Neural cell (in vitro differentiated cells): ENCODE data around the gene BTBD3. TPM values are rescaled to one million over a fixed set of nuclear protein-coding genes. Genes with fewer than 3 reads are reported as not detected.

Source experiments
- H2AFZ ChIP-seq: fragments of 200-600, 300-800 bp; sonication (generic), shearing (Covaris generic); 2 replicates; pipeline ENCODE4 v1.6.0; 2014; ENCODE audit warnings: low read depth, mild to moderate bottlenecking, antibody characterized with exemption, low read length, moderate library complexity
- H3F3A ChIP-seq: fragments of 200-600 bp; shearing (Covaris generic); 2 replicates; pipeline ENCODE4 v1.6.1; 2016; ENCODE audit warnings: mild to moderate bottlenecking, moderate library complexity, mixed read lengths, antibody characterized with exemption, low read length; ENCODE audit not compliant: insufficient read depth, poor library complexity, severe bottlenecking
- H3K27ac ChIP-seq: fragments of 200-600, 300-800 bp; sonication (generic), shearing (Covaris generic); 2 replicates; pipeline ENCODE4 v1.5.1; 2014; ENCODE audit warnings: mild to moderate bottlenecking, low read length, moderate library complexity
- H3K27me3 ChIP-seq: fragments of 300-800, 200-600 bp; sonication (generic), shearing (Covaris generic); 2 replicates; pipeline ENCODE4 v1.6.0; 2014; ENCODE audit warnings: mild to moderate bottlenecking, low read depth, low read length, moderate library complexity; ENCODE audit not compliant: insufficient read depth
- H3K36me3 ChIP-seq: fragments of 300-800, 200-600 bp; sonication (generic), shearing (Covaris generic); 2 replicates; pipeline ENCODE4 v1.5.1; 2014; ENCODE audit warnings: mild to moderate bottlenecking, antibody characterized with exemption, low read length, moderate library complexity; ENCODE audit not compliant: insufficient read depth
- H3K4me2 ChIP-seq: fragments of 300-800, 200-600 bp; sonication (generic), shearing (Covaris generic); 2 replicates; pipeline ENCODE4 v1.6.0; 2014; ENCODE audit warnings: mild to moderate bottlenecking, low read length
- H3K4me3 ChIP-seq: fragments of 300-800, 200-600 bp; sonication (generic), shearing (Covaris generic); 2 replicates; pipeline ENCODE4 v1.5.1; 2014; ENCODE audit warnings: mild to moderate bottlenecking, low read length, moderate library complexity
- H3K79me2 ChIP-seq: fragments of 200-600 bp; shearing (Covaris generic); replicated peaks from 2 replicates; pipeline ENCODE4 v1.6.0; 2014; ENCODE audit warnings: mild to moderate bottlenecking, low read length, moderate library complexity; ENCODE audit not compliant: insufficient read depth
- H3K9ac ChIP-seq: fragments of 300-800, 200-600 bp; sonication (generic), shearing (Covaris generic); 2 replicates; pipeline ENCODE4 v1.6.1; 2016; ENCODE audit warnings: mild to moderate bottlenecking, low read length, mixed read lengths
- H3K9me2 ChIP-seq: fragments of 200-600 bp; shearing (Covaris generic); 2 replicates; pipeline ENCODE4 v1.6.1; 2016; ENCODE audit warnings: mild to moderate bottlenecking, low read length, mixed read lengths; ENCODE audit not compliant: insufficient read depth
- H3K9me3 ChIP-seq: fragments of 200-600, 300-800 bp; sonication (generic), shearing (Covaris generic); 2 replicates; pipeline ENCODE4 v1.6.1; 2016; ENCODE audit warnings: mild to moderate bottlenecking, mixed run types, low read length, moderate library complexity, mixed read lengths
- H4K20me1 ChIP-seq: fragments of 200-600 bp; shearing (Covaris generic); 2 replicates; pipeline ENCODE4 v1.6.1; 2016; ENCODE audit warnings: mild to moderate bottlenecking, mixed run types; ENCODE audit not compliant: insufficient read depth
- EP300 ChIP-seq: fragments of 450-650 bp; conservative IDR thresholded peaks from 2 replicates; pipeline ENCODE4 v1.6.1; 2014; ENCODE audit warnings: antibody characterized with exemption, mild to moderate bottlenecking, moderate library complexity; ENCODE audit not compliant: poor library complexity, severe bottlenecking
- EZH2 ChIP-seq: fragments of 200-600, 300-800 bp; shearing (Covaris generic), sonication (generic); IDR thresholded peaks from 2 replicates; pipeline ENCODE4 v1.6.1; 2014; ENCODE audit warnings: antibody characterized with exemption, low read length, borderline replicate concordance, mild to moderate bottlenecking; ENCODE audit not compliant: insufficient read depth, poor library complexity, severe bottlenecking
- MXI1 ChIP-seq: fragments of 450-650 bp; conservative IDR thresholded peaks from 2 replicates; pipeline ENCODE4 v1.6.1; 2014; ENCODE audit warnings: antibody characterized with exemption, mild to moderate bottlenecking; ENCODE audit not compliant: poor library complexity, severe bottlenecking
- POLR2AphosphoS5 ChIP-seq: IDR thresholded peaks from 2 replicates; pipeline ENCODE4 v1.6.1; 2012
- RAD21 ChIP-seq: fragments of 450-650 bp; conservative IDR thresholded peaks from 2 replicates; pipeline ENCODE4 v1.6.1; 2014; ENCODE audit warnings: antibody characterized with exemption, mild to moderate bottlenecking, moderate library complexity
- SMC3 ChIP-seq: fragments of 450-650 bp; conservative IDR thresholded peaks from 2 replicates; pipeline ENCODE4 v1.6.1; 2014; ENCODE audit warnings: antibody characterized with exemption, mild to moderate bottlenecking, moderate library complexity; ENCODE audit not compliant: poor library complexity
- TAF1 ChIP-seq: IDR thresholded peaks from 2 replicates; pipeline ENCODE4 v1.6.1; 2012; ENCODE audit warnings: low read depth
- polyA plus RNA-seq: library from polyadenylated mRNA; depleted of rRNA; stranded (reverse); fragments of >200 nt; gene quantifications from 2 replicates; pipeline ENCODE4 v1.2.3, GENCODE V29; 2014
- TF ChIP-seq, protein P1 (sequence below): IDR thresholded peaks from 2 replicates; pipeline ENCODE4 v1.6.1; 2012; ENCODE audit warnings: borderline replicate concordance
- TF ChIP-seq, protein P2 (sequence below): fragments of 450-650 bp; IDR thresholded peaks from 2 replicates; pipeline ENCODE4 v1.5.1; 2014; ENCODE audit warnings: antibody characterized with exemption, mild to moderate bottlenecking, moderate library complexity; ENCODE audit not compliant: poor library complexity, severe bottlenecking

The BTBD3 gene
- polyA plus RNA-seq, 1 donor from 2014 or later: 90.0 TPM

DNA sequence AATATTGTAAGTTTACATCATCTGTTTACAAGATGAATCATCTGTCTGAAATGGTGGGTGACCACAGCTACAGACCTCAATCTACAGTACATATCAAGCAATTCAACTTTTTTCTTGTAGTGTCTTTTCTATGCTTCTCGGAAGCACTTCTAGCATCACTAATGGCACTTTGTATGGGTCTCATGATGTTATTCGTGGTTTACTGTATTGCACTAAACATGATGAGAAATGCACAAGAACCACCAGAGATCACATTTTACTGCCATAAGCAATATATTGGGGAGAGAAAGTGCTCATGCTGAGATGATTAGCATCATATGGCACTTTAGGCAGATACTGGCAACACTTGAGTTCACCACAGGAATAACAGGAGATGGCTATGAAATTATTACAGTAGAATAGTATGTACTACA is 15.4 kb upstream of the BTBD3 start:
- Histone ChIP-seq H3K9me2 (no peaks in the 10 kb centered on the region), H3K4me2 (no peak overlapping the region), H3K27me3 (no peaks in the 10 kb centered on the region), H3K79me2 (peaks cover 44% of the 10 kb centered on the region), H3K9ac (no peak overlapping the region), H3K27ac (no peak overlapping the region), H3K36me3 (no peaks in the 10 kb centered on the region), H3K9me3 (no peaks in the 10 kb centered on the region), H4K20me1 (no peaks in the 10 kb centered on the region), H3K4me3 (no peak overlapping the region), H2AFZ (no peak overlapping the region), H3F3A (no peaks in the 10 kb centered on the region)
- TF ChIP-seq, protein P1, sequence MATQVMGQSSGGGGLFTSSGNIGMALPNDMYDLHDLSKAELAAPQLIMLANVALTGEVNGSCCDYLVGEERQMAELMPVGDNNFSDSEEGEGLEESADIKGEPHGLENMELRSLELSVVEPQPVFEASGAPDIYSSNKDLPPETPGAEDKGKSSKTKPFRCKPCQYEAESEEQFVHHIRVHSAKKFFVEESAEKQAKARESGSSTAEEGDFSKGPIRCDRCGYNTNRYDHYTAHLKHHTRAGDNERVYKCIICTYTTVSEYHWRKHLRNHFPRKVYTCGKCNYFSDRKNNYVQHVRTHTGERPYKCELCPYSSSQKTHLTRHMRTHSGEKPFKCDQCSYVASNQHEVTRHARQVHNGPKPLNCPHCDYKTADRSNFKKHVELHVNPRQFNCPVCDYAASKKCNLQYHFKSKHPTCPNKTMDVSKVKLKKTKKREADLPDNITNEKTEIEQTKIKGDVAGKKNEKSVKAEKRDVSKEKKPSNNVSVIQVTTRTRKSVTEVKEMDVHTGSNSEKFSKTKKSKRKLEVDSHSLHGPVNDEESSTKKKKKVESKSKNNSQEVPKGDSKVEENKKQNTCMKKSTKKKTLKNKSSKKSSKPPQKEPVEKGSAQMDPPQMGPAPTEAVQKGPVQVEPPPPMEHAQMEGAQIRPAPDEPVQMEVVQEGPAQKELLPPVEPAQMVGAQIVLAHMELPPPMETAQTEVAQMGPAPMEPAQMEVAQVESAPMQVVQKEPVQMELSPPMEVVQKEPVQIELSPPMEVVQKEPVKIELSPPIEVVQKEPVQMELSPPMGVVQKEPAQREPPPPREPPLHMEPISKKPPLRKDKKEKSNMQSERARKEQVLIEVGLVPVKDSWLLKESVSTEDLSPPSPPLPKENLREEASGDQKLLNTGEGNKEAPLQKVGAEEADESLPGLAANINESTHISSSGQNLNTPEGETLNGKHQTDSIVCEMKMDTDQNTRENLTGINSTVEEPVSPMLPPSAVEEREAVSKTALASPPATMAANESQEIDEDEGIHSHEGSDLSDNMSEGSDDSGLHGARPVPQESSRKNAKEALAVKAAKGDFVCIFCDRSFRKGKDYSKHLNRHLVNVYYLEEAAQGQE: no peak
- TF ChIP-seq POLR2AphosphoS5: peak; percentile 39

DNA sequence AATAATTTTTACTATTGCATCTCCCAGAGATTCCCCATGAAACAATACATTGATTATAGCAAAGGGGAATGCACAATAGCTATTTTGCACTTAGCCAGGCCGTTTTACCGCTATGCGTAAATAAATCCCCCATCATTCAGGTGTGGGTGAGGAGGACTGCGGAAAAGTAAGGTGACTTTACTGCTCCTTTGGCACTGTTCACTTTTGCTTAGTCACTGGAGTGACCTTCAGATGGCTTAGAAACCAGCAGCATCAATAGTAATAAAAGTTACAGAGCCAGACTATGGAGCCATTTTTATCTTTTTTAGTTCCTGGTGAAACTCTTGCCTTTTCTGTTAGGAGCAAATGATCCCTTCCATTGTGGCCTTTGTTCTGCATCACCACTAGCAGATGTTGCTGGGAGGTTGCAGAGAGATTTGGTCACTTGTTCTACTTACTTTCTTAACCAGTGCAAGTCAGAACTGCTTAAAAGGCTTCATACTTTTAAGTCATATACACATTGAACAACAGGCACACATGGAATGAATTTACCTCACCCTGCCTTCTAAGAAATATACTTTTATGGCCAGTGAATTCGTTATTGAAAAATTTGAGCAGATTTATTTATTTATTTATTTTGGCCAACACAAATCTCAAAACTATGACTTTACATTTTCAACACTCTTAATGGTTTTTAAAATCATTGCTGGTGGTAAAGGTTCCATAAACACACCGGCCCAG is 12.1 kb upstream of the BTBD3 start:
- Histone ChIP-seq H3K27ac (peak overlapping the region; percentile 21), H3K79me2 (peaks cover 48% of the 10 kb centered on the region)

More for the DNA sequence above, 12.1 kb upstream of the BTBD3 start:
- H3K9me2 ChIP-seq: no peaks in the 10 kb centered on the region
- no peak overlapping the region for H3K9ac ChIP-seq
- no peak for TF ChIP-seq EP300
- TF ChIP-seq TAF1: no peak
- TF ChIP-seq, protein P1: no peak
- no peak for TF ChIP-seq RAD21
- TF ChIP-seq, protein P2, sequence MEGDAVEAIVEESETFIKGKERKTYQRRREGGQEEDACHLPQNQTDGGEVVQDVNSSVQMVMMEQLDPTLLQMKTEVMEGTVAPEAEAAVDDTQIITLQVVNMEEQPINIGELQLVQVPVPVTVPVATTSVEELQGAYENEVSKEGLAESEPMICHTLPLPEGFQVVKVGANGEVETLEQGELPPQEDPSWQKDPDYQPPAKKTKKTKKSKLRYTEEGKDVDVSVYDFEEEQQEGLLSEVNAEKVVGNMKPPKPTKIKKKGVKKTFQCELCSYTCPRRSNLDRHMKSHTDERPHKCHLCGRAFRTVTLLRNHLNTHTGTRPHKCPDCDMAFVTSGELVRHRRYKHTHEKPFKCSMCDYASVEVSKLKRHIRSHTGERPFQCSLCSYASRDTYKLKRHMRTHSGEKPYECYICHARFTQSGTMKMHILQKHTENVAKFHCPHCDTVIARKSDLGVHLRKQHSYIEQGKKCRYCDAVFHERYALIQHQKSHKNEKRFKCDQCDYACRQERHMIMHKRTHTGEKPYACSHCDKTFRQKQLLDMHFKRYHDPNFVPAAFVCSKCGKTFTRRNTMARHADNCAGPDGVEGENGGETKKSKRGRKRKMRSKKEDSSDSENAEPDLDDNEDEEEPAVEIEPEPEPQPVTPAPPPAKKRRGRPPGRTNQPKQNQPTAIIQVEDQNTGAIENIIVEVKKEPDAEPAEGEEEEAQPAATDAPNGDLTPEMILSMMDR: no peak
- TF ChIP-seq SMC3: no peak
- no peak for TF ChIP-seq EZH2
- no peak for TF ChIP-seq POLR2AphosphoS5
- TF ChIP-seq MXI1: no peak
- no peaks in the 10 kb centered on the region for H3K9me3 ChIP-seq
- H3K4me3 ChIP-seq: peak overlapping the region; percentile 5
- H3F3A ChIP-seq: no peaks in the 10 kb centered on the region
- H4K20me1 ChIP-seq: no peaks in the 10 kb centered on the region
- no peaks in the 10 kb centered on the region for H3K36me3 ChIP-seq
- no peaks in the 10 kb centered on the region for H3K27me3 ChIP-seq
- H3K4me2 ChIP-seq: no peak overlapping the region
- H2AFZ ChIP-seq: no peak overlapping the region
